ENCODE results near the gene HOXB7.

The HOXB7 gene

GRCh38 chr17:48612456-48612853 is 1.6 kb upstream of the HOXB7 start:
- peaks cover 2% of the 10 kb centered on the region for H3K9me3 Mint-ChIP-seq
- peaks cover 2% of the 10 kb centered on the region for H3K36me3 Mint-ChIP-seq
- peak overlapping the region; percentile 77 for H3K4me3 Mint-ChIP-seq
- H3K4me1 Mint-ChIP-seq = peaks cover 22% of the 10 kb centered on the region
- peak overlapping the region; percentile 87 for H3K27ac Mint-ChIP-seq
- DNase-seq (ENCODE audit: low spot score in 2 of 2) = no peak
- H3K27me3 Mint-ChIP-seq = peaks cover 32% of the 10 kb centered on the region
- ATAC-seq (ENCODE audit: low read depth) = no peak

GRCh38 chr17:48611681-48612455 is 1.1 kb upstream of the HOXB7 start:
- no peak for DNase-seq (ENCODE audit: low spot score in 2 of 2)
- H3K27ac Mint-ChIP-seq = peak overlapping the region; percentile 87
- no peak for ATAC-seq (ENCODE audit: low read depth)

DNA sequence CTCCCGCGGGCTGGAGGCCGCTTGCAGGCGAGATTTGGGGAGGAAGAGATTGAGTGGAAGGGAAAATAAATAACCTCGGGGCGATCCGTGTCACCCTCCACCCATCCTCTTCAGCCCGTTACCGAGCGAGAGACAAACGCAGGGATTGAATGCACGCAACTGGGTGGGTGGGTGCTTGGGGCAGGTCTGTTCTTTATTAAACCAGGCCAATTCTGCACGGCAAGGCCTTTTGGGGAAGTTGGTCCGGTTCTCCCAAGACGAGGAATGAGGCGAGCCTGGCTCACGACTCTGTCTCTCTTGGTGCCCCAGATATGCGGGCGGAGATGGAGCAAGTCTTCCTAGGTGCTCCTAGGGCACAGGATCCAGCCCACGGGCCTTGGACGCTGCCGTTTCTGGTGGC is 396 bp upstream of the HOXB7 start:
- Mint-ChIP-seq H3K4me1 (peaks cover 19% of the 10 kb centered on the region), H3K4me3 (peak overlapping the region; percentile 89), H3K27me3 (peaks cover 33% of the 10 kb centered on the region), H3K36me3 (peaks cover 2% of the 10 kb centered on the region), H3K9me3 (peaks cover 2% of the 10 kb centered on the region), H3K27ac (peak overlapping the region; percentile 74)
- DNase-seq (ENCODE audit: low spot score in 2 of 2) (no peak), ATAC-seq (ENCODE audit: low read depth) (peak; percentile 8)

More at GRCh38 chr17:48611681-48612455, 1.1 kb upstream of the HOXB7 start:
- Mint-ChIP-seq H3K36me3 (peaks cover 2% of the 10 kb centered on the region), H3K4me3 (peak overlapping the region; percentile 89), H3K9me3 (peaks cover 2% of the 10 kb centered on the region), H3K27me3 (peaks cover 29% of the 10 kb centered on the region), H3K4me1 (peaks cover 19% of the 10 kb centered on the region)

- Mint-ChIP-seq H3K4me3 (peak overlapping the region; percentile 89), H3K4me1 (peaks cover 17% of the 10 kb centered on the region), H3K36me3 (no peaks in the 10 kb centered on the region), H3K9me3 (no peaks in the 10 kb centered on the region), H3K27ac (no peak overlapping the region), H3K27me3 (peaks cover 26% of the 10 kb centered on the region)
- no peak for DNase-seq (ENCODE audit: low spot score in 2 of 2)
- no peak for ATAC-seq (ENCODE audit: low read depth)
Observed at GRCh38 chr17:48609759-48610281, 997 bp downstream of the HOXB7 start.

GRCh38 chr17:48609033-48609432 is 1.8 kb downstream of the HOXB7 start:
- ATAC-seq (ENCODE audit: low read depth) (no peak), DNase-seq (ENCODE audit: low spot score in 2 of 2) (no peak)
- Mint-ChIP-seq H3K9me3 (no peaks in the 10 kb centered on the region), H3K27me3 (peaks cover 28% of the 10 kb centered on the region), H3K4me1 (peaks cover 20% of the 10 kb centered on the region), H3K4me3 (peak overlapping the region; percentile 24), H3K27ac (no peak overlapping the region), H3K36me3 (no peaks in the 10 kb centered on the region)

DNA sequence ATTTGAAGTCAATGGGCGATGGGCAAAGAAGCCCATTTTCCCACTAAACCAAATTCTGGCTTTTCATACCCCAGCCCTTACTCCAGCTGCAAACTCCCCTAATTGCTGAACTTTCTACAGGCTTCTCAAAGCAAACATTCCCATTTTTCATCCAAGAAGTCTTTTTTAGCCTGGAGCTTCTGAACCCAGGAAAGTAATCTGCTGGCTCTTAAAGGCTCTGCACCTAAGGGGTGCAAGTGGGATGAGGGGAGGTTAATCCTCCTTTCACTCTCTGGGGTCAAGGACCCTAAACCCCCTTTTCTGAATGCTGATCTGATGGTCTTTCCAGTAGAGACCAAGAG is 2.4 kb downstream of the HOXB7 start:
- DNase-seq (ENCODE audit: low spot score in 2 of 2) (no peak), ATAC-seq (ENCODE audit: low read depth) (no peak)
- peaks cover 30% of the 10 kb centered on the region for H3K27me3 Mint-ChIP-seq
- no peak overlapping the region for H3K4me3 Mint-ChIP-seq
- H3K4me1 Mint-ChIP-seq = peaks cover 18% of the 10 kb centered on the region
- H3K36me3 Mint-ChIP-seq = no peaks in the 10 kb centered on the region
- no peak overlapping the region for H3K27ac Mint-ChIP-seq
- H3K9me3 Mint-ChIP-seq = no peaks in the 10 kb centered on the region

DNA sequence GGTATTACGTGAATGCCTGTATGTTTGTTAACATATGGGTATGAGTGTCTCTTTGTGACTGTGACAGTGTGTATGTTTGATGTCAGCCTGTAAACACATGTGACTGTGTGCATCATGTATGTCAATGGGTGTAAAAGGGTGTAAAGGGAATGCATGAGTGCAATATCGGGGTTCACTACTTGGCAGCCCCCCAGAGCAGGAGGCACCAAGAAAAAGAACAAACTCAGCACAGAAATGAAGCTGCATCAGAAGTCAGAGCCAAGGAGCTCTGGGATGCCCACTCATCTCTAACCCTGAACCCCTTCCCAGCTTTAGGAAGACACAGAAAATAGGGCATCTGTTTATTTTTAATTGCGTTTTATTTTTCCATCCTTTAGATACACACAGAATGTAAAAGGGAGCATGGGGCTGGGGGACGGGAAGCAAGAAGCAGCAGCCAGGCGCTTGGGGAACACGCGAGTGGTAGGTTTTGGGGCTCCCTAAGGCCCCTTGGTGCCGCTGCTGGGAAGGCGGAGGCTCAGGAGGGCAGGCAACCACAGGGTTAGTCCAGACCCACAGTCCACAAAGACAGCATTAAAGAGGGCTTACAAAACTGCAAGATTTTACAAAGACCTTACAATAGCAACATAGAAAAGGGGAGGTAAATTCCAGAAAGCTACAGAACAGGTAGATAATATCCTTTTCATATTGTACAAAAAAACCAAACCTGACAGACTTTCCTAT is 3.8 kb downstream of the HOXB7 start:
- peaks cover 12% of the 10 kb centered on the region for H3K4me1 Mint-ChIP-seq
- H3K4me3 Mint-ChIP-seq = no peak overlapping the region
- H3K36me3 Mint-ChIP-seq = no peaks in the 10 kb centered on the region
- no peak overlapping the region for H3K27ac Mint-ChIP-seq
- H3K9me3 Mint-ChIP-seq = no peaks in the 10 kb centered on the region
- no peak for DNase-seq (ENCODE audit: low spot score in 2 of 2)
- peaks cover 25% of the 10 kb centered on the region for H3K27me3 Mint-ChIP-seq
- no peak for ATAC-seq (ENCODE audit: low read depth)

- Mint-ChIP-seq H3K27ac (no peak overlapping the region), H3K36me3 (no peaks in the 10 kb centered on the region), H3K27me3 (peaks cover 21% of the 10 kb centered on the region), H3K9me3 (no peaks in the 10 kb centered on the region), H3K4me1 (peaks cover 6% of the 10 kb centered on the region), H3K4me3 (no peak overlapping the region)
- DNase-seq (ENCODE audit: low spot score in 2 of 2) (no peak), ATAC-seq (ENCODE audit: low read depth) (no peak)
Observed at GRCh38 chr17:48605991-48606891, 4.6 kb downstream of the HOXB7 start.

DNA sequence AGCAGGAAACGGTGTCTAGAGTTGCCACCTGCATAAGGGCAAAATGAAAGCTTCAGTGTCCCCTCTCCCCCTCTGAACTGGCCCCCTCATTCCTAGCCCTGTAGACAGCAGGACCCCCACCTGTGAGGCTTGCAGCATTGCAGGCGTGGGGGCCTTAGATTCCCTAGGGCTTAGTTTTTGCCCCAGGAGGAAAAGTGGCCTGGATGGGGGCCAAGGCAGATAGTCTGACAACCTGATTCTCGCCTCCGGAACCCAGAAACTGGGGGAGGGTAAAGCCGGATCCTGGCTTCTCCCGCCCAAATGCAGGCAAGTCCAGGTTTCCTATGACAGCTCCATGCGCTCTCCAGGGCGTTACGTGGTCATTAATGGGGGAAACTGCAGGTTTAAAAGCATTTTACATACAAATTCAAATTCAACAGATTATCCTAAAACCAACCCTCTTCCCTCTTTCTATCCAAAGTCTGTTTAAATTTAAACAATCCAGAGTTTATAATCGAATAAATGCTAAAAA is 5.4 kb downstream of the HOXB7 start:
- Mint-ChIP-seq H3K36me3 (no peaks in the 10 kb centered on the region), H3K27me3 (peaks cover 29% of the 10 kb centered on the region), H3K4me1 (peaks cover 6% of the 10 kb centered on the region), H3K9me3 (no peaks in the 10 kb centered on the region), H3K27ac (no peak overlapping the region), H3K4me3 (no peak overlapping the region)
- DNase-seq (ENCODE audit: low spot score in 2 of 2) (no peak), ATAC-seq (ENCODE audit: low read depth) (no peak)

- H3K4me3 Mint-ChIP-seq = peak within 1 kb of the TSS; percentile 37
- no peak for DNase-seq (ENCODE audit: low spot score in 2 of 2)
- H3K36me3 Mint-ChIP-seq = no peaks in the 10 kb centered on the region
- peaks cover 6% of the 10 kb centered on the region for H3K4me1 Mint-ChIP-seq
- H3K27me3 Mint-ChIP-seq = peaks cover 34% of the 10 kb centered on the region
- H3K9me3 Mint-ChIP-seq = no peaks in the 10 kb centered on the region
- no peak within 1 kb of the TSS for H3K27ac Mint-ChIP-seq
- no peak for ATAC-seq (ENCODE audit: low read depth)
Observed at GRCh38 chr17:48604770-48605329, 6.0 kb downstream of the HOXB7 start, which contains the start of gene HOXB6. Gene HOXB6 (minus strand): TSS chr17:48604986. CDS start chr17:48598150, 6,836 bp downstream.

GRCh38 chr17:48603959-48604769 is 6.7 kb downstream of the HOXB7 start:
- DNase-seq (ENCODE audit: low spot score in 2 of 2) (no peak), ATAC-seq (ENCODE audit: low read depth) (no peak)
- no peak overlapping the region for H3K27ac Mint-ChIP-seq
- H3K4me1 Mint-ChIP-seq = peaks cover 6% of the 10 kb centered on the region
- H3K27me3 Mint-ChIP-seq = peaks cover 38% of the 10 kb centered on the region
- no peak overlapping the region for H3K4me3 Mint-ChIP-seq
- no peaks in the 10 kb centered on the region for H3K9me3 Mint-ChIP-seq
- H3K36me3 Mint-ChIP-seq = no peaks in the 10 kb centered on the region

DNA sequence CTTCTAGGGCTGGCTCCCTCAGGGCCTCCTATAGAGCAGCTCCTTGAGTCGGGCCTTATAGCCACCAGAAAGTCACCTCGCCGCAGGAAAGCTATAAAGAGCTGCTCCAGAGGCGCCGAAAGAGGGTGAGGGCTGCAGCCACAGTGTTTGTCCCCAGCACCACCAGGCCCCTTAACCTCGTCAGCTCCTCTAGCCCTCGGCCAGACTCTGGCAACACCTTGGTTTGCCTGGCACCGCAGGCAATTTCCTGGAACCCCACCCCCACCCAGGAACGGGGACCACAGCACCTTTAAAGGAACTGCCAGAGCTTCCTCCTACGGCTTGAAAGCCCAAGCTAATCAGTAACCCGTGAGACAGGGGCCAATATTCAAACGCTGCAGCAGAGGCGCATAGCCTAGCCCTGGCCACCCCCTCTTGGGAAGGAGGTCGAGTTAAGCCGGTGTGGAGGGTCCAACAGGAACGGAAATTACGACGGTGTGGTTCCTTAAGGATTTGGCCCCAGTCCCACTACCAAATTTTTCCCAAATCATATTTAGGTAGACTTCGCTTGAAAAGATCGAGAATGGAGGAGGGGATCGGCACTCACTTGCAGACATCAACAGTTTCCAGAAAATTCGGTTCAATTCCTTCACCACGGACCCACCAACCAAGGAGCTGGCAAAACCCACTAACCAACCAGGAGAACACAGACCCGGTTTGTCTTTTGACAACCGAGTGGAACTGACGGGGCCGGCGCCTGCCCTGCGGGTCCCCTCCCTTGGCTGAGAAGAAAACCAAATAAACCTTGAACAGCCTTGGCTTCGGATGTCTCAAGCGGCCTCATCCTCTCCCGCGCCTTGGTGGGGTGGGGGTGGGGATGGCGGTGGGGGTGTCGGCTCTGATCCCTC is 9.0 kb downstream of the HOXB7 start:
- H3K4me1 Mint-ChIP-seq = peaks cover 20% of the 10 kb centered on the region
- H3K27me3 Mint-ChIP-seq = peaks cover 46% of the 10 kb centered on the region
- H3K9me3 Mint-ChIP-seq = no peaks in the 10 kb centered on the region
- no peaks in the 10 kb centered on the region for H3K36me3 Mint-ChIP-seq
- ATAC-seq (ENCODE audit: low read depth) (no peak), DNase-seq (ENCODE audit: low spot score in 2 of 2) (no peak)
- H3K4me3 Mint-ChIP-seq = no peak overlapping the region
- no peak overlapping the region for H3K27ac Mint-ChIP-seq

All from memory B cell (primary cell).